GM19099 (cell line): ENCODE results near the gene SDK1.

Source experiments
- POLR2A ChIP-seq: IDR thresholded peaks from 3 replicates; pipeline ENCODE4 v1.6.1; 2011; ENCODE audit warnings: low read depth; ENCODE audit not compliant: insufficient read length; ENCODE audit errors: extremely low read depth

SDK1 gene

GRCh38 chr7:4107839-4108238, 806.8 kb downstream of the SDK1 start:
- no peak for TF ChIP-seq POLR2A

- TF ChIP-seq POLR2A, result no peak
Observed at GRCh38 chr7:4108951-4109350, 807.9 kb downstream of the SDK1 start.

GRCh38 chr7:4109481-4110110, 808.5 kb downstream of the SDK1 start:
- TF ChIP-seq POLR2A, result no peak

DNA sequence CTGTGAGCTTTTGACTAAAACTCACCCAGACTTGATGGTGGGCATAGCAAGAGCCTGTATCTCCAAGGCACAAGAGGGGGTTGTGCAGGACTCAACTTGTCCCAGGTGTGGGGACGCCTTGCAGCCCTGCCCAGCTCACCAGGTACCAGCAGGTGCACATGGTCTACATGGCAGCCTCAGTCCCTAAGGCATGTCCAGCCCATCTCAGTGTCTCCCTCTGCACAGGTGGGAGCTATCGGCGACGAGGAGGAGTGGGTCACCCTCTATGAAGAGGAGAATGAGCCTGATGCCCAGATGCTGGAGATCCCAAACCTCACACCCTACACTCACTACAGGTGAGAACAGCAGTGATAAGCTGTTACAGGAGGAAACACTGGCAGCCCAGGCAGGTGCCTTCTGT, 809.4 kb downstream of the SDK1 start:
- no peak for TF ChIP-seq POLR2A

DNA sequence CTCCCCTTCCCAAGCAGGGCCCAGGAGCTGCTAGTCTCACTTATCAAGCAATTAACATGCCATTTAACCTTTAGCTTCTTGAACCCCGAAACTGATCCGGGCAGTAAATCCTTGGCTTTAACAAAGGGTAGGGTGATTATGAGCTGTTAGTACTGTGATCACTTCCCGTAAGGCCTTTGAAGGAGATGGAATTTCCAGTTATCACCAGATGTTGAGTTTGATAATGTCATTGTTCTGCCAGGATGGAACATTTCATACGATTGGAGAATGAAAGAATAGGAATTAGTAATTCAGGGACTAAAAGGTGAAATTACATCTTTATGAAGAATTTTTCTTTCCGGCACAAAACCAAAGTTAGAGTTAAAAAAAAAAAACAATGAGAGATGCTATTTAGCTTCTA, 810.1 kb downstream of the SDK1 start:
- TF ChIP-seq POLR2A, result no peak

DNA sequence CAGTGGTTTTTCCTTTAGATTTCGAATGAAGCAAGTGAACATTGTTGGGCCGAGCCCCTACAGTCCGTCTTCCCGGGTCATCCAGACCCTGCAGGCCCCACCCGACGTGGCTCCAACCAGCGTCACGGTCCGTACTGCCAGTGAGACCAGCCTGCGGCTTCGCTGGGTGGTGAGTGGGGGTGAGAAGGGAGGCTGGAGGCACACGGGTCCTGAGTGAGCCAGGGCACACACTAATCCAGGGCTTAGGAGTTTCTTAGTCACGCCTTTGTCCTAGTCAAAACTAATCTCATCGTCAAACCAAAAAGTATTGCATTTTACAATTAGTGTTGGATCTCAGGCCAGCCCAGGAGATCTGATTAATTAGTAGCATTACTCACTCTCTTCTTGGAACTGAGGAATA, 812.2 kb downstream of the SDK1 start:
- no peak for TF ChIP-seq POLR2A

- no peak for TF ChIP-seq POLR2A
Observed at GRCh38 chr7:4113976-4114375, 812.9 kb downstream of the SDK1 start.

DNA sequence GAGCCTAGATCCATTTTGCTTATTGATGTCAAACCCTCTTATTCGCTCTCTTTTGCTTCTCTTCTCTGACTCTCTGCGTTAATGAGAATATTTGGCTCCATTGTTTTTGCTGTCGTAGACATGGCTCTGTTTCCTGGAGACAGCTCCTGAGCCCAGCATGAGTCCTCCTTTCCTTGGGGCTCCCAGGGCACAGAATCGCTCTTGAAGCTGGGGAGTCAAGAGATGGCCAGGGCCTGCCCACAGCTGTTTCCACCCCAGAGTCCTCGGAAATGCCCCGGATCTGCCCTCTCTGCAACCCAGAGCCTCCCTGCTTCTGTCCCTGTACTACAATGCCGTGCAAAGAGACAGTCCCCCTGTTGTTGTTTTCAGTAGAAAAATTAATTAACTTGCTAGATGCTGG, 814.4 kb downstream of the SDK1 start:
- TF ChIP-seq POLR2A, result no peak

GRCh38 chr7:4115941-4116610, 815.0 kb downstream of the SDK1 start:
- TF ChIP-seq POLR2A, result no peak

- TF ChIP-seq POLR2A, result no peak
Observed at GRCh38 chr7:4119848-4120247, 818.8 kb downstream of the SDK1 start.

- TF ChIP-seq POLR2A, result no peak
Observed at GRCh38 chr7:4123346-4123745, 822.3 kb downstream of the SDK1 start.

GRCh38 chr7:4123823-4124222, 822.8 kb downstream of the SDK1 start:
- TF ChIP-seq POLR2A, result no peak

DNA sequence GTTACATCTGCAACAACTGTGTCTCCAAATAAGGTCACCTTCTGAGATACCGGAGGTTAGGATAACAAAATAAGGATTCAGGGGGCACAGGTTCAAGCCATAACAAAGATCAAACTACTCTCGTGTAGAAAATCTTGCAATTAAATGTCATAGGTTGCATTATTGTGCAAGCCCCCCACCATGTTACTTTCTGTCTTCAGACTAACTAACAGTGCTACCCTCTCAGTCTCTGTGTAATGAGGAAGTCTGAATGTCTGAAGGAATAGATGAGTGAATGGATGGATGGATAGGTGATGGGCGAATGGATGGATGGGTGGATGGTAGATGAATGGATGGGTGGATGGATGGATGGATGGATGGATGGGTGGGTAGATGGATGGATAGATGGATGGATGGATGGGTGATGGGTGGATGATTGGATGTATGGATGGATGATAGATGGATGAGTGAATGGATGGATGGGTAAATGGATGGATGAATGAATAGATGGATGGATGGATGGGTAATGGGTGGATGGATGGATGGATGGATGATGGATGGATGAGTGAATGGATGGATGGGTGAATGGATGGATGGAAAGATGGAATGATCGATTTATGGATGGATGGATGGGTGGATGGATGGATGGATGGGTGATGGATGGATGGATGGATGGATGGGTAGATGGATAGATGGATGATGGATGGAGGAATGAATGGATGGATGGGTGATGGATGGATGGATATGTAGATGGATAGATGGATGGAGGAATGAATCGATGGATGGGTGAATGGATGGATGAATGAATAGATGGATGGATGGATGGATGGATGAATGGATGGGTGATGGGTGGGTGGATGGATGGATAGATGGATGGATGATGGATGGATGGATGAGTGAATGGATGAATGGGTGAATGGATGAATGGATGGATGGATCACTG, 823.8 kb downstream of the SDK1 start:
- no peak for TF ChIP-seq POLR2A

DNA sequence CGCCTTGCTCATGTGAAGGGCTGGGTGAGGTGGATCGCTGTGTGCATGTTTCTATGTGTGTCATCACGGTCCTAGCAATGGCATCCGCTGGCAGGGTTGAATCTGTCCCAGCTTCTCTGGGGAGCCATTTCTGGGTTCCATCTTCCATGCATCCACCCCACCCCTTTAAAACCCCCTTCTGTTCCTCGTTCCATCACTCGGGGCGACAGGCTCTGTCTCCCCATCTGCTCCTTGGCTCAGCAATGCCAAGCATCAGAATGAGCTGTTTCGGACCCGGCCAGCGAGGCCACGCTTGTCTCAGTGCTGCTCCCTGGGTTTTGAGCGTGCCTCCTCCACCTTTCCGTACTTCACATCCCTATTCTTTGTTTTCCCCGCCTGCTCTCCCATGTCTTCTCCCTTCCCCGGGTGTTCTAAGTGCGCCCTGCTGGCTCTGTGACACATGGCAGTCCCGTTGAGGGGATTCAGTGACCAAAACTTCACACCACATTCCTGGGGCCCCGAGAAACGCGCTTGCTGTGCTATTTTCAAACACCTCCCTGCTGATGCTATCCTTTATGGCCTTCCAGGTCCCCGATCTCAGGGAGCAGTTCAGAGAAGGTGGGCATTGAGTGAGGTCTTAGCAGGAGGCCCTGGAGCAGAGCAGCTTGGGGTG, 827.0 kb downstream of the SDK1 start:
- TF ChIP-seq POLR2A, result no peak

DNA sequence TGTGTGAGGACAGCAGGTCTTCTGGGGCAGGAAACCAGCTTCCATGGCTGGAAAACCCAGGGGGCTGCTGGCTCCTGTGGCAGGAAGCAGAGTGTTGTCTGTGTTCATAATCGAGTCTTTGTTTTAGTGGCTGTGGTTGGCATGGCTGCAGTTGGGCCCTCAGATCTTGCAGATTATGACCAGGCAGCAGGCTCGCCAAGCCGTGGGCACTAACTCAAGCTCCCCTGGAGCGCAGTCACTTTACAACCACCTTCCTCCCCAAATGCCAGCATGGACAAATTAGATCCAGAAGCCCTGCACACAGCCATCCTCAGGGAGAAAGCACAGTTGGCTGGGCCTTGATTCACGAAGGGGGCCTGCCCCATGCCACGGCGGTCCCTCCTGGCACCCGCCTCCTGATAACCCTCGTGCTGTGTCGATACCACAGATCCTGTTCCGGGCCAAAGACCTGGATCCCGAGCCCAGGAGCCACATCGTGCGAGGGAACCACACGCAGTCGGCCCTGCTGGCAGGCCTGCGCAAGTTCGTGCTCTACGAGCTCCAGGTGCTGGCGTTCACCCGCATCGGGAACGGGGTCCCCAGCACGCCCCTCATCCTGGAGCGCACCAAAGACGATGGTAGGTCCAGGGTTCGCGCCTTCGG, 828.5 kb downstream of the SDK1 start:
- TF ChIP-seq POLR2A, result no peak
